GM19395 (cell line): ENCODE data around the gene USP44.

ENCODE experiments used
- ATAC-seq: cut with Tn5 transposase; IDR thresholded peaks from one replicate; pipeline ENCODE4 v1.9.1; 2021; ENCODE audit warnings: mild to moderate bottlenecking, moderate library complexity; ENCODE audit not compliant: unreplicated experiment

Gene USP44

DNA sequence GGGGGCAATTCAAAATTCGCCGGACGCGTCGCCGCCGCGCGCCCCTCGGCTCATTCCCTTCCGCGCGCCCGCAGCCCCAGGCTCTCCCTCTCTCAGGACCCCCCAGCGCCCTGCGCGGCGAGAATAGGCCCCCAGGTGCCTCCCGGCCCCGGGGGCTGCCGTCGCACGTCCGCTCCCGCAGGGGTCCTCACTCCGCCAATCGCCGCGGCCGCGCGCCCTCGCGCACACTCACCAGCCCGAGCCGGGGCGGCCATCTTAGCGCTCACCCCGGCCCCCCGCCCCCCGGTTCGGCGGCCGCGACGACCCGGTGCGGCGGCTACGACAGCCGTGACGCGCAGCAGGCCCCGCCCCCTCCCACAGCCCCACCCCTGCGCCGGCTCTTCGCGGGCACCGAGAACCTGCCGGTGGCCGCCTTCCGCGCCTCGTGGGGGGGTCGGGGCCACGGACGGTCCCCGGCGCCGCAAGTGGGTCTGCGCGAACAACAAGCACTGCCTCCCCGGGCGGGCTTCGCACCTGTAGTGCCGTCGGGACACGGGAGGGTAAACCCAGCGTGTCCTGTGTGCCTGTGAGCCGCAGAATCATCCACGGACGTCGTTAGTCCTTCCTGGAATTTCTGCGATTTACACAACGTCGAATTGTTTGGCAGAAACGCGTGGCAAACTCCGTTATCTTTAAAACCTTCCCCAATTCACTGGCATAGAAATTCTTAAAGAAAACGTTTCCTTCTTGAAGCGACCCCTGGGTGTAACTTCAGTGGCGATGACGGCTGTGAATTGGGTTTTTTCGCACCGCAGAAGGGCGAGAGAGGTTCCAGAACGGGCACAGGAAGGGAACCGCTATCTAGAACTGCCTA lies 2.5 kb downstream of the USP44 start:
- no peak for ATAC-seq

DNA sequence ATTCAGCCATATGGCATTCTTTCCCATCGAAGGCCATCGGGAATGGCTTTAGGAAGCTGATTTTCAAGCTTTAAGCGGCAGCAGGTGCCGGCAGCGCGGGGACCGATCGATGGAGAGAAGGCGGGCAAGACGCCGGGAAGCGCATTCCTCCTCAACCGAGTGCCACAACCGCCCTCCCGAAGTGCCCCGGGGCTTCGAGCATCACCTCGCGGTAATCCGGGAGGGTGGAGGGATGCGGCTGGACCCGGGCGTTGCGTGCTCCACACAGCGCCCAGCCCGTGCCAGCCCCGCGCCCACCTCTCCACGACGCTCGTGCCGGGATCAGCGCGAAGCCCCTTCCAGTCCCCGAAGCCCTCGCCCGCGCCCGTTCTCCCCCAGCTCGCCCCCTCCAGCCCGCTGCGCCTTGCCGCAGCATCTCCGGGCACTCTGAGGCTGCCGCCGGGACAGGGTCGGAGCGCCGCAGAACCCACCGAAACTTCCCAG lies 3.2 kb downstream of the USP44 start:
- no peak for ATAC-seq

GRCh38 chr12:95547522-95548055 lies 3.7 kb downstream of the USP44 start:
- ATAC-seq, result no peak

DNA sequence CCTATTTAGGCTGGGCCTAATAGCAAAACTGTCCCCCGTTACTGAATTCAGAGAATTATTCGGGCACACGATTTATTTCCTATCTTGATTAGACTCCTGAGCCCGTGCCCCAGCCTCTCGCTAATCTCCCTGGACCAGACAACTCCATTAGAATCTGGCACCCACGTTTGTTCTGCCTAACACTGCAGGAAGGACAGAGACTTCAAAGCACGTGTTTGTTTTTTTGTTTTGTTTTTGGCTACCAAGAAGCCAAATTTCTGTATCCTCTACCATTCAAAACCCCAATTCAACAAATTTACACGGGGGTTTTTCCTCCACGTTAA lies 4.8 kb downstream of the USP44 start:
- ATAC-seq, result no peak

DNA sequence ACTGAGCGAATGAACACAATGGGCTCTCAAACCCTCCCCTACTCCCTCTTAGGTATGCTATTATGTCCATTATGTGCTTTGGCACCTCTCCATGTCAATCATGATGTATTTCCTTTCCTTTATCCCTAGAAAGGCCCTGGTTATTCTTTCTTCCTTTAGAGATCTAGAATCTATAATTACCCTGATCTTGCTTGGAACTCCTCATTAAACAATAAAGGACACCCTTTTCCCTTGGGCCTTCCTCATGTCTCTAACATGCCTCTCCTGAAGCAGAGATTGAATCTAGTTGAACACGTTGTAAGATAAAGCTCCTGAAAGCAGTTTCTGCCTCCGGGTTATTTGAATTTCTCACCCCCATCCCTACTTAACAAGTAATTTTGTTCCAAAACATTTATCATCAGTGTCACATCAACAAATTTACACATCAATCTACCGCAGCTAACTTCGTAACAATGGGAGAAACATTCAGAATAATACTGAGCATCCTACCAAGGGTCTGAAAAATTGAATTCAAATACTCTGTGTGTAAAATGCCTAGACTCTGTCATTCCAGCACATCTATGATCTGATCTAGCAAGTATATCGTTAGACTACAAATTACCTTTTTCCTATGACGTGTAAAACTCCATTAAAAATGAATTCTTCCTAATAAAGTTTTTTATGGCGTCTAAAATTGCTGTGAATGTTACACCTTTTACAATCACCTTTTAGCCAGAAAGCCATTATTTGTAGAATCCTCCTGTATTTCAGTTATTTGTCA lies 5.4 kb downstream of the USP44 start:
- no peak for ATAC-seq

GRCh38 chr12:95545303-95545702 lies 6.0 kb downstream of the USP44 start:
- ATAC-seq, result no peak

- ATAC-seq, result no peak
These were observed 6.5 kb downstream of the USP44 start for GRCh38 chr12:95544756-95545155.

DNA sequence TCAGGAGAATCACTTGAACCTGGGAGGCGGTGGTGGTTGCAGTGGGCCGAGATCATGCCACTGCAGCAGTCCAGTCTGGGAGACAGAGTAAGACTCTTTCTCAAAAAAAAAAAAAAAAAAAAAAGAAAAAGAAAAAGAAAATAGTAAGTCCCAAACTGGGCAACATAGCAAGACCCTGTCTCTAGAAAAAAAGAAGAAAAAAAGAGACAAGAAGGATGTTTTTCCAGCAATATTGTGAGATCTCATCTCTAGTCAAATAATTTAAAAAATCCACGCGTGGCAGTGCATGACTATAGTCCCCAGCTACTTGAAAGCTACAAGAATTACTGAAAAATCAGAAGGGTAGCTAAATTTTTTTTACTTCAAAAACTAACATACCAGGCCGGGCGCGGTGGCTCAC lies 8.0 kb downstream of the USP44 start:
- ATAC-seq, result no peak

DNA sequence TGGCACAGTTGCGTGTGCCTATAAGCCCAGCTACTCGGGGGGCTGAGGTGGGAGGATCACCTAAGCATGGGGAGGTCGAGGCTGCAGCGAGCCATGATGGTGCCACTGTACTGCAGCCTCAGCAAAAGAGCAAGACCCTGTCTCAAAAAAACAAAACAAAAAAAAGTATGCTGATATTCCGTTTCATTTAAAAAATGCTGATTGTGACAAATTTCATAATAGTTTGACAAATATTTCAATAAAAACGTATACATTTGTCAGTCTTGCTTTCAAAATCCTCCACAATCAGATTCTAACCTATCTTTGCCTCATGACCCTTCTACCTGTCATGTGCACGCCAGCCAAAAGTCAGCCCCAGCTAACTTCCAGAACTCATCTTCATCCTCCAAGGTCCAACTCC lies 9.8 kb downstream of the USP44 start:
- no peak for ATAC-seq

DNA sequence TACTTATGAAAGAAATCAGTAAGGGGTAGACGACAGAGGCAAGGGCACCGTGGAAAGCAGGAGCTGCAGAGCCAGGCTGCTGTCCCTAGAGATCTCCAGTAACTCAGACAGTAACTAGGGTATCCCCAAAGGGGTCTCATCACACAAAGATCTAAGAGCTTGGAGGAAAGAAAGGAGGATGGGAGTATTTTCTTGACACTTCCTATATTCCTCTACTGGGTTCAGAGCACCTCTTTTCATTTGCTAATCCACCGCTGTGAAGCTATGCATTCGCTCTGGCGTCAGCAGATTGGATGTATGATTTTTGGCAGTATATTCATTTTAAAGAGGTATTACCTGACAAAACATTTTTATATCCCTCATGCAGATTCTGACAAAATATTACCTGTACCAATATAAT lies 12.6 kb downstream of the USP44 start:
- no peak for ATAC-seq

DNA sequence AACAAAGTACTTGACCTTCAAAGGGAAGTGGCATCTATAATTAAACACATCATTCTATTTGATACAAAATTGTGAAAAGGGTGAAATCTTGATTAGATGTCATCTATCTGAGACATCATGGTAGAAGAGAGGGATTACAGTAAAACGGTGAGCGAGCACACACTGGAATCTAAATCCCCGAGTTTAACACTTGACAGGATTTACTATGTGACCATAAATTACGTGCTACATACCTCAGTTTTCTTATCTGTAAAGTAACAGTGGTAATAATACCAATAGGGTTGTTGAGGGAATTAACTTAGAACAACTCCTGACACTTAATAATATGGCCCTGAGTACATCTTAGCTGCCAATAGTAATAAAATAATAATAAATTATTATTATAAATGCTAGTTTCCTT lies 13.3 kb downstream of the USP44 start:
- ATAC-seq, result no peak

DNA sequence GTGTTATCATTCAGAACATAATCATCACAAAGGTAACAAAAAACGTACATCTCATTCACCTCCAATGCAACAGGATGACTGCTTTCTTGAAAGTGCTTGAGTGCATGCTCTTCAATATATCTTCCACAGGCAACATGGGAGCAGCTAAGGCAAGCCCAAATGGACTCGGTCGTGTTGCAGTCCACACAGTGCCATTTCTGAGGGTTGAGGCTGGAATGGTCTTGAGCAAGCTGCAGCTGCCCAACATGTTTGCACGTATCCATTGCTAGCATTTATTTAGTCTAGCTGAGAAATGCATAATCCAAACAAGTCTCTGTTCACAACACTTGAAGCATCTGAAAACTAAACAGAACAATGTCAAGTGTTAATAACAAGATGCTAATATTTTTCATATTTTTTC lies 17.3 kb downstream of the USP44 start:
- no peak for ATAC-seq

DNA sequence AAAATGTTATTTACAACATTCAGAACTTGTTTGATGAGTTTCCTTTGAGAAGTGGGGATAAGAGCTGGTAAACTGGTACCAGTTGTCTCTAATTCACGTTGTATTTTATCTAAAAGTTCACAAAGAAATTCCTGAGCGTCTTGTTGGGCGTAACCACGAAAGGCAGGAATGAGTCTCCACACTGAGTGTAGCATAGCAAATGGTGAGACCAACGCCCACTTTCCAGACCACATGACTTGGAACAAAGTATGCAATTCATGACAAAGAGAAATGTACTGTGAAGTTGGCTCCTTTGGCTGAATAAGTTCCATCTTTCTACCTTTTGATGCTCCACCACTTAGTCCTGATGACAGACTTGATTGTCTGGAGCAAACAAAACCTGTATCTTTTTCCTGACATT lies 18.4 kb downstream of the USP44 start:
- no peak for ATAC-seq

GRCh38 chr12:95529693-95530225 lies 21.5 kb downstream of the USP44 start:
- ATAC-seq, result no peak

DNA sequence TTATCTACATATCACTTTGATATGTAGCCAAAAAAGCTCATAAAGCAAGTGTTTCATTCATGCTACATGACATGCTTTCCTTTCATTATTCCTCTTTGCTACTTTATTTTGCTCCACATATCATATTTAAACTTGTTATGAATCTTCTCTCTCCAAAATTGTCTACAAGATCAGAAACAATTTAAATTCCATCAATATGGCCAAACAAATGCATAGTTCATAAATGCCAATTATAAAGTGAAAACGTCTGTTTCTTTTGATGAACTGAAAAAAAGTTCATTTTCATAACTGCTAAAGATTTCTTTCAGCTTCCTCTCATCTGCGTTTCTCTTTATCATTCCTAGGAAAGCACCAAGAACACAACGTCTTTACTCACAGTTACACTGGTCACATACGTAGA lies 22.8 kb downstream of the USP44 start:
- no peak for ATAC-seq

- no peak for ATAC-seq
These were observed 28.6 kb downstream of the USP44 start for GRCh38 chr12:95522692-95523091.

GRCh38 chr12:95520816-95521215 lies 30.5 kb downstream of the USP44 start:
- no peak for ATAC-seq

DNA sequence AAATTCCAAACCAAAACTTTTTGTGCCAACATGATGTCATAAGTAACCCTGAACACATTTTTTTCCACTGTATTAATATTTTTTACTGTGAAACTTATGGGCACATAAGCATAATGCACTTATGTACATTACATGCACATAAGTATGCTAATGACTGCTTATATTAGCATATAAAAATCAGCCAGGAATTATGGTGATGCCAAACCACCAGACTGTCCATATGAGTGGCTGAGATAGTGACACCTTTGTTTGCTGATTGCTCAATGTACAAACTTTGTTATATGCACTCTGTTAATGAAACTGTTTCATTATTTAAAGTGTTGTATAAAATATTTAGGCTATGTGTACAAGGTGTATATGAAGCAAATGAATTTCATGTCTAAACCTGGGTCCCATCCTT lies 32.3 kb downstream of the USP44 start:
- no peak for ATAC-seq

- no peak for ATAC-seq
These were observed 34.0 kb downstream of the USP44 start for GRCh38 chr12:95517246-95517645.

- no peak for ATAC-seq
These were observed 34.5 kb downstream of the USP44 start for GRCh38 chr12:95516757-95517156.

DNA sequence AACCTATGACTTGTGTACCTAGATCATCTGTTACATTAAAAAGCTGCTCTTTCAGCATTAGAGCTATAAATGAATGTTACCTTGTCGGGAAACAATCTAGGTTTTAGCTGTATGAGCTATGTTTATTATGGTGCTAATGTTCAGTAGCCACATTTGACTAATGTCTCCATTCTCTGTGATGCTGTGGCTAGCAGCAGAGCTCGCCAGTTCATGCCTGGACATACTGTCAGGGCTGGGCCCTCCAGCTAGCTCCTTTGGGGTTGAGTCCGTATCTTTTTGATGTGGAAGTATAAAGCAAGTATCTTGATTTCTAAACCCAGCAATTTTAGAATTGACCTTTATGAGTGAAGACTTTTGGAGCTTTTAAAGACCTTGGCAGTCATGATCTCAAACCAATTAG lies 36.1 kb downstream of the USP44 start:
- ATAC-seq, result no peak

DNA sequence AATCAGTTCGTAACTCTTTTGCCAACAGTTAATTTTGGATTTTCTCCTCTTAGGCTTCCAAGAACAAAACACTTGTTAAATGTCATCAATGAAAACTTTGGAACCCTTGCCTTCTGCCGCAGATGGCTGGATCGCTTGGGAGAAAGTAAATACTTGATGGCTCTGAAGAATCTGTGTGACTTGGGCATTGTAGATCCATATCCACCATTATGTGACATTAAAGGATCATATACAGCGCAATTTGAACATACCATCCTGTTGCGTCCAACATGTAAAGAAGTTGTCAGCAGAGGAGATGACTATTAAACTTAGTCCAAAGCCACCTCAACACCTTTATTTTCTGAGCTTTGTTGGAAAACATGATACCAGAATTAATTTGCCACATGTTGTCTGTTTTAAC lies 37.7 kb downstream of the USP44 start:
- ATAC-seq, result no peak
